Endothelial cell of umbilical vein (primary cell): ENCODE data around the gene CPZ. TPM values are rescaled to one million over a fixed set of nuclear protein-coding genes. Genes with fewer than 3 reads are reported as not detected.

Experiments
- BruUV-seq: library from RNA; stranded (reverse); fragments of 400-500 nt; replicated peaks from 2 replicates; lab custom pipeline; 2021; lab: Mats Ljungman, UMichigan
- CTCF ChIA-PET: fragments of 300-600, 350-600 bp; sonication (Branson Sonifier 250); formaldehyde crosslinking; loops from one replicate; lab custom pipeline; 2021; ENCODE audit warnings: antibody characterized with exemption, inconsistent platforms; lab: Charles Lee
- POLR2A ChIA-PET: fragments of 300-600, 350-600 bp; sonication (Branson Sonifier 250); formaldehyde crosslinking; loops from one replicate; lab custom pipeline; 2021; ENCODE audit warnings: antibody characterized with exemption, inconsistent platforms; lab: Charles Lee
- DNase-seq: peaks from one replicate; pipeline ENCODE4 v3.0.0-alpha.2; 2011; ENCODE audit warnings: low read depth, low spot score
- FAIRE-seq: peaks from 2 replicates; lab custom pipeline; 2011; peaks lifted over from hg19 to GRCh38; lab: Jason Lieb, UNC
- H2AFZ ChIP-seq: 2 replicates; pipeline ENCODE4 v1.6.0; 2012; ENCODE audit warnings: low read depth, low read length, control low read depth, inconsistent platforms
- H3K27ac ChIP-seq: 2 replicates; pipeline ENCODE4 v1.5.1; 2011; ENCODE audit warnings: low read depth, mild to moderate bottlenecking, control low read depth, low read length, moderate library complexity; ENCODE audit not compliant: insufficient read depth
- H3K27me3 ChIP-seq, 2 experiments: 2 replicates each; pipeline versions ENCODE4 v1.6.0 to v1.6.1; 2011; ENCODE audit warnings: low read length in 2 of 2, mixed read lengths in 1 of 2; ENCODE audit not compliant: control insufficient read depth in 2 of 2, insufficient read depth in 2 of 2
- H3K36me3 ChIP-seq, 2 experiments: 2 replicates in 1 of 2; 3 replicates in 1 of 2; pipeline ENCODE4 v1.5.1; 2011; ENCODE audit warnings: low read length in 2 of 2, mild to moderate bottlenecking in 1 of 2, moderate library complexity in 1 of 2; ENCODE audit not compliant: control insufficient read depth in 2 of 2, insufficient read depth in 2 of 2; ENCODE audit errors: extremely low read depth in 1 of 2
- H3K4me1 ChIP-seq: 3 replicates; pipeline ENCODE4 v1.5.1; 2011; ENCODE audit warnings: mild to moderate bottlenecking, low read length; ENCODE audit not compliant: control insufficient read depth, insufficient read depth; ENCODE audit errors: extremely low read depth
- H3K4me2 ChIP-seq: 2 replicates; pipeline ENCODE4 v1.6.1; 2011; ENCODE audit warnings: low read length, control low read depth, mixed read lengths; ENCODE audit not compliant: insufficient read depth
- H3K4me3 ChIP-seq, 3 experiments: fragments of 200-600 bp in 1 of 3; sonication (generic), shearing (Covaris generic) in 1 of 3; replicated peaks in 1 of 3; 2 replicates each; pipeline ENCODE4 v1.5.1; 2011 to 2016; ENCODE audit warnings: control low read depth in 3 of 3, low read length in 3 of 3, mild to moderate bottlenecking in 2 of 3, inconsistent platforms in 1 of 3, low read depth in 1 of 3, moderate library complexity in 1 of 3; ENCODE audit not compliant: insufficient read depth in 1 of 3
- H3K79me2 ChIP-seq: 2 replicates; pipeline ENCODE4 v1.6.0; 2012; ENCODE audit warnings: low read length, inconsistent platforms; ENCODE audit not compliant: control insufficient read depth, insufficient read depth
- H3K9ac ChIP-seq: replicated peaks from 2 replicates; pipeline ENCODE3; 2011; ENCODE audit warnings: low read length, control low read depth; ENCODE audit not compliant: insufficient read depth; ENCODE audit errors: extremely low read depth
- H3K9me1 ChIP-seq: replicated peaks from 3 replicates; pipeline ENCODE4 v1.6.0; 2011; ENCODE audit warnings: mild to moderate bottlenecking, low read length; ENCODE audit not compliant: control insufficient read depth, insufficient read depth; ENCODE audit errors: extremely low read depth
- H3K9me3 ChIP-seq: replicated peaks from 2 replicates; pipeline ENCODE4 v1.5.1; 2012; ENCODE audit warnings: low read length, inconsistent platforms; ENCODE audit not compliant: control insufficient read depth, insufficient read depth
- H4K20me1 ChIP-seq: replicated peaks from 2 replicates; pipeline ENCODE3; 2011; ENCODE audit warnings: mild to moderate bottlenecking, low read length; ENCODE audit not compliant: control insufficient read depth, insufficient read depth; ENCODE audit errors: extremely low read depth
- GATA2 ChIP-seq: IDR thresholded peaks from 2 replicates; pipeline ENCODE4 v1.7.0; 2011; ENCODE audit warnings: low read depth, mild to moderate bottlenecking, moderate library complexity, mixed read lengths, low read length; ENCODE audit not compliant: insufficient read length, insufficient read depth
- JUN ChIP-seq: IDR thresholded peaks from 2 replicates; pipeline ENCODE4 v1.6.1; 2011; ENCODE audit warnings: borderline replicate concordance, low read depth; ENCODE audit not compliant: insufficient read length, insufficient read depth
- POLR2A ChIP-seq: IDR thresholded peaks from 2 replicates; pipeline ENCODE4 v1.6.1; 2012; ENCODE audit warnings: low read depth, mild to moderate bottlenecking, control low read depth, low read length
- POLR2AphosphoS5 ChIP-seq: IDR thresholded peaks from 2 replicates; pipeline ENCODE4 v1.6.1; 2012; ENCODE audit warnings: low read depth, mild to moderate bottlenecking, control low read depth, low read length, moderate library complexity; ENCODE audit not compliant: insufficient read depth
- dilution Hi-C: fragments of 300-500 bp; cut with MboI; formaldehyde crosslinking; loops from one replicate; pipeline ENCODE4 v1.15.0; 2019; ENCODE audit warnings: low sequenced_read_pairs; ENCODE audit not compliant: extremely low pct_ligation_motif_present
- intact Hi-C: fragments of 100-400 bp; cut with micrococcal nuclease; formaldehyde crosslinking; loops from one replicate; pipeline ENCODE4 v1.10.0; 2022
- polyA plus RNA-seq, 4 experiments: library from polyadenylated mRNA; depleted of rRNA in 3 of 4; stranded (reverse) in 3 of 4; unstranded in 1 of 4; fragments of >200 nt; gene quantifications; 2 replicates each; pipeline versions ENCODE4 v1.2.1 to v1.2.3, GENCODE V29; 2011 to 2012; ENCODE audit warnings: missing spikeins in 1 of 4
- total RNA-seq: library from RNA; stranded (reverse); gene quantifications from 2 replicates; pipeline ENCODE4 v1.2.3, GENCODE V29; 2021
- TF ChIP-seq, protein P1 (sequence below), 2 donors: IDR thresholded peaks; 1 replicate in 1 of 2; 2 replicates in 1 of 2; pipeline ENCODE4 v1.5.1; 2011; ENCODE audit warnings: low read length in 2 of 2, mild to moderate bottlenecking in 2 of 2, moderate library complexity in 2 of 2, control low read depth in 1 of 2, inconsistent platforms in 1 of 2, low read depth in 1 of 2; ENCODE audit not compliant: insufficient read depth in 1 of 2; ENCODE audit errors: extremely low read depth in 1 of 2

The CPZ gene
- total and polyA plus RNA-seq, 2 donors (not counting 3 experiments of a cell fraction or from before 2014, with no cell fraction given), result not detected

GRCh38 chr4:8546766-8547107 is 45.8 kb upstream of the CPZ start:
- intact Hi-C loops (loop anchor here (1.0 kb wide), 1 partner anchor 78 kb away; no protein-coding TSS in a partner anchor), dilution Hi-C loops (no loop called here)
- Histone ChIP-seq H3K4me1 (no peaks in the 10 kb centered on the region), H3K27me3 (no peaks in the 10 kb centered on the region), H3K27ac (no peak overlapping the region), H3K79me2 (no peaks in the 10 kb centered on the region), H3K4me3 (no peak overlapping the region), H3K9me3 (no peaks in the 10 kb centered on the region), H4K20me1 (no peaks in the 10 kb centered on the region), H3K36me3 (no peaks in the 10 kb centered on the region), H2AFZ (no peak overlapping the region), H3K4me2 (no peak overlapping the region), H3K9ac (no peak overlapping the region), H3K9me1 (no peaks in the 10 kb centered on the region)
- BruUV-seq, result no TSS peak
- POLR2A ChIA-PET, result no interaction called here
- FAIRE-seq (no peak), DNase-seq (no peak)
- CTCF ChIA-PET, result interaction anchor here (1.0 to 3.5 kb wide), 2 partner anchors 48 to 78 kb away, joined by 3 to 28 read pairs; no protein-coding TSS in a partner anchor
- TF ChIP-seq GATA2 (no peak), POLR2A (no peak), JUN (no peak), POLR2AphosphoS5 (no peak)
- TF ChIP-seq, protein P1, sequence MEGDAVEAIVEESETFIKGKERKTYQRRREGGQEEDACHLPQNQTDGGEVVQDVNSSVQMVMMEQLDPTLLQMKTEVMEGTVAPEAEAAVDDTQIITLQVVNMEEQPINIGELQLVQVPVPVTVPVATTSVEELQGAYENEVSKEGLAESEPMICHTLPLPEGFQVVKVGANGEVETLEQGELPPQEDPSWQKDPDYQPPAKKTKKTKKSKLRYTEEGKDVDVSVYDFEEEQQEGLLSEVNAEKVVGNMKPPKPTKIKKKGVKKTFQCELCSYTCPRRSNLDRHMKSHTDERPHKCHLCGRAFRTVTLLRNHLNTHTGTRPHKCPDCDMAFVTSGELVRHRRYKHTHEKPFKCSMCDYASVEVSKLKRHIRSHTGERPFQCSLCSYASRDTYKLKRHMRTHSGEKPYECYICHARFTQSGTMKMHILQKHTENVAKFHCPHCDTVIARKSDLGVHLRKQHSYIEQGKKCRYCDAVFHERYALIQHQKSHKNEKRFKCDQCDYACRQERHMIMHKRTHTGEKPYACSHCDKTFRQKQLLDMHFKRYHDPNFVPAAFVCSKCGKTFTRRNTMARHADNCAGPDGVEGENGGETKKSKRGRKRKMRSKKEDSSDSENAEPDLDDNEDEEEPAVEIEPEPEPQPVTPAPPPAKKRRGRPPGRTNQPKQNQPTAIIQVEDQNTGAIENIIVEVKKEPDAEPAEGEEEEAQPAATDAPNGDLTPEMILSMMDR (IDR thresholded peaks at IDR 0.05; ENCODE audit: extremely low read depth in 1 of 2, insufficient read depth in 1 of 2, low read depth in 1 of 2, low read length in 2 of 2), result no peak
